Measurements from ENCODE around the gene OSBPL3.

Gene OSBPL3

DNA sequence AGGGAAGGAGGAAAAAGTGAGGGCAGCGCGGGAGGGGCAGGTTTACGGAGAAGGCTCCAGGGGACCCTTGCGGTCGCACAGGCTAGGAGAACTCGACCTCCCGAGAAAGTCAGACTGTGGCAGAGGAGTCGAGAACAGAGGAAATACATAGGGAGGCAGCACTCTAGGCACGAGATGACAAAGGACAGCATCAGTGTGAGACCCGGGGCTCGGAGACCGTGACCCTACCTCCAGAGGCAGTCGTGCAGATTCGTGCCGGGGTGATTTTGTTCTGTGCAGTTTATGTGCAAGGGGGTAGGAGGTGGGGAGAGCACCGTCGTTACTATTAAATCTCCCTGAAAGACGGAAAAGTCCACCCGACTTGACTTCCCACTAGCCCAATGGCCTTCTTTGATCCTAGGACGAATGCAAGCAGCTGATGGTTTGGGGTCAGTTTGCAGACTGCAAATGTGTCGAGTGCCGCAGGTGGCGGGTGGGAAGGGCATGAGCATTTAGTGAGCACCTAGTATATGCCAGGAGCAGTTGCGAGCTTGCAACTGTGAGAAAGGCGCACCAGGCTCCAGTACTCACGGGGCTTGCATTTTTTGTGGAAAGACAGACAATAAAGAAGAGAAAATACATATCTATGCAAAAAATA, 674 bp upstream of the OSBPL3 start:
- no peak for DNase-seq

- no peak for DNase-seq
Observed at GRCh38 chr7:24979470-24979862, 512 bp downstream of the OSBPL3 start.

GRCh38 chr7:24978843-24979469, 1.0 kb downstream of the OSBPL3 start:
- DNase-seq = no peak

GRCh38 chr7:24975644-24976260, 4.2 kb downstream of the OSBPL3 start:
- DNase-seq = no peak

DNA sequence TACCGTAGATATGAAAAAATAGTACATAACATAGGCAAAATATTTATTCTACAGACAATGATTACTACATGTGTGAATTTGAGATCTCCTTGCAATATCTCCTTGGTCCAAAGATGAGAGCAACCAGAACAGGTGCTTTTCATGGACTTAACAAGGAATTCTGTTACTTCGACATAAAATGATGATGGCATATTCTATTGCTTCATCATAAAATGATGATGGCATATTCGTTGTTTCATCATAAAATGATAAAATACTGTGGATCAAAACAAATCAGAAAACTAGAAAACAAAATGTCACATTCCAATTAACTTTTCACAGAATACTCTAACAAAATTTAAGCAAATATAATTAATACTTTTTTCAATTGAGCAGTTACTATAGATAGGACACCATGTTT, 4.8 kb downstream of the OSBPL3 start:
- no peak for DNase-seq

- DNase-seq = no peak
Observed at GRCh38 chr7:24974026-24974832, 5.7 kb downstream of the OSBPL3 start.

GRCh38 chr7:24972991-24973390, 7.0 kb downstream of the OSBPL3 start:
- DNase-seq = no peak

GRCh38 chr7:24972166-24972477, 7.9 kb downstream of the OSBPL3 start:
- no peak for DNase-seq

DNA sequence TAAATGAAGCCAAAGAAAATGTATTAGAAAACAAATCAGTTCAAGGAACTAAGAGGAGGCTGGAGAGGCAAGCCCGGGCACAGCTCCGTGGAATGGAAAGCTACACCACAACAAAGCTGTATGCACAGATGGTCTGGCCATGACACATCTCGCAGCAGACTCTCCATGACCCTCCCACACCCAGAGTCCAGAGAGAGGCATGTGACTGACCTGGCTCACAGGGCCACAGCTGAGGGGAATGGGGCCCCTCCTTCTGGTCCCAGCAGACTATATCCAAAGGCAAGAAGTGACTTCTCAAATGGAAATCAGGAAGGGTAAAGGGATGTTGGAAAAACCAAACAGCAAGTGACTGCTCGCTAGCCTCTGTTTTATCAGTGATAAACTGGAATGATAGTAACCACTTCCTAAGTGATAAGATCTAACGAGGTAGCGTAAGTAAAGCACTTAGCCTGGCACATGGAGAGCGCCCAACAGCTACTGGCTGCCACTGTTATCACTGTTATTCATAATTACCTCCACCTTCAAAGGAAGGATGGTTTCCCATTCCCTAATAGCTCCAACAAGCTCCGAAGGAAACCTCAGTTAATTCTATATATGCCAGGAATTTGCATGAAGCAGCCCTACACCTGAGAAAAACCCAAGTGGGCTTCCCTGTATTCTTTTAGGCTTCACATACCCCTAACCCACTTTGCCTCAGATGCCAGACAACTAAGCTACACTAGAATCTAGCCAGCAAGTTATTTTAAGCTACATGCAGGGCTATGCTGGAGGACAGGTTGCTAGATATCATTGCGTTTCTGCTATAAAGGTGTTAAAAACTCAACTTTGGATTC, 8.4 kb downstream of the OSBPL3 start:
- no peak for DNase-seq

DNA sequence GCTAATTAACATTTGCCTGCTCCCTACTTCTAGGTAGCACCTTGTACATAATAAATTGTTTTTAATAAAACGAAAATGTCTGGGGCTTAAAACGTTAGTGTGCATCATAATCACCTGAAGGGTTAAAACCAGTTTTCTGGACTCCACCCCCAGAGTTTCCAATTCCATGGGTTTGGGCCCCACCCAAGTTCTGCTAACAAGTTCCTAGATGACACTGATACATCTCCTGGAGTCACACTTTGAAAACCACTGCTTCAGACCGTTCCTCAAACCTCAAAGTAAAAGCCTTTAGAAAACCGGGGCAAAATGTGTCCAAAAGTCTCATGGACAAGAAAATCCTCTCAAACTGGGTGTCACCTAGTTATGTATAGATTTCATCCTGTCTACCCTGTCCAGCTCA, 9.3 kb downstream of the OSBPL3 start:
- DNase-seq = no peak

- DNase-seq = no peak
Observed at GRCh38 chr7:24968165-24968564, 11.8 kb downstream of the OSBPL3 start.

DNA sequence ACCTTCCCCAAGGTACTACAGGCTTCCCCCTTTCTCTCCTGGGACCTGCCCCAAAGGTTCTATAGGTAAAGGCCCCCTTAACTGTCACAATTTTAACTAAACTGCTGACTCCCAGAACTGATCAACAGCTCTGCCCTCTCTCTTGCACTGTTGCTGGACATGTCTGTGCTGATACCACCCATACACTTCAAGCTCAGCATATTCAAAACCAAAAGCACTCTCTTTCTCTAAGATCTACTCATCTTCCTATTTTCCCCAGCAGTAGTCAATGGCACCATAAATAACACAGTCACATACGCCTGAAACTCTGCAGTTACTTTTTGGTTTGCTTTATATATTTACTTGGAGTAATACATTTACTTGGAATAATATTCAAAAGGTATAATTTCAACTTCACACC, 12.3 kb downstream of the OSBPL3 start:
- no peak for DNase-seq

GRCh38 chr7:24966802-24967201, 13.2 kb downstream of the OSBPL3 start:
- no peak for DNase-seq

DNA sequence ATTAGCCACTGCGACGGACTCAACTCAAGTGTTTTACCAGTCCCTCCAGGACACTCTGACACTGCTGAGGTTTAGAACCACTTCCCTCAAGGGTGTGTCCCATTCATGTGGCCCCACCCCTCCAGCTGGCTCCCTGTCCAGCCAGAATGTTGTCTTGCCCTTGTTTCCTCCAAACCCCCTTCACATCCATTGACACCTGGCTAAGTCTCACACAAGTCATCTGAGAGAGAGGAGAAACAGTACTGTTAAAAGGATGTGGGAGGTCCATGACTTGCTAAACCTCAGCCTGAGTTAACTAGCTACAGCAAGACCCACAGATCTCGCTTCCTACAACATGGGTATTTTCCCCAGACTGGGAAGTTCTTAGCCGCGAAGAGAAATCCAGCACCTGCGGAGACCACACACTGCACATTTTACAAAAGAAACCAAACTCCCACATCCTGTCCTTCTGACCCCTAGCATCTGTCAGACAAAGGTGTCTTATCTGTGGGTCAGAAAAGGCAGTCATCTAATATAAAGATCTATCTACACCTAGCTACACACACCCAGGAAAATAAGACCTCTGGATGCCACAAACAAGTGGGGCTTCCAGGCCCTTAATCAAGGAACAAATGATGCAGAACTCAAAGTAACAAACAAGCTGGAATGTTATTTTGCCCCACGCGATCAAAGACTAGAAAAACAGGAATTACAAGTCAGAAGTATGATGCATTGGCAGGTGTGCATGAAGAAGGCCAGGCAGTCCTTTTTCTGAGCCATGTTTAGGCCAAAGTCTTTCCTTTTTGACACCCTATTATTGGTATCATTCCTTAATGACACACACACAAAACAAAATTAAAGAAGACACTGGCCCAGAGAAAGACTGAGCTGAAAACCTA, 13.9 kb downstream of the OSBPL3 start:
- peak; percentile 12 for DNase-seq

DNA sequence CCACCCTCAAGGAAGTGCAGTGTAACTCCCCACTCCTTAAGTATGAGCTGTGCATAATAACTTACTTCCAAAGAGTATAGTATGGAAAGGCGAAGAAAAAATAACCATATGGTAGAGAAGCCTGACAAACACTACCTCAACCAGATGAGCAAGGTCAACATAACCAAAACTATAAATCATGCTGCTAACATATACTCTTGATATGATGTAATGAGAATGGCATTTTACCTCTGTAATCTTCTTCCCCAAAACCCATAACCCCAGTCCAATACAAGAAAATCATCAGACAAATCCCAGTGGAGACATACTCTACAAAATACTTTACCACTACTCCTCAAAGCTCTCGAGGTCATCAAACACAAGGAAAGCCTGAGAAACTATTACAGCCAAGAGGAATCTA, 15.8 kb downstream of the OSBPL3 start:
- no peak for DNase-seq

GRCh38 chr7:24963218-24963617, 16.8 kb downstream of the OSBPL3 start:
- DNase-seq = no peak

GRCh38 chr7:24962418-24962962, 17.5 kb downstream of the OSBPL3 start:
- no peak for DNase-seq

DNA sequence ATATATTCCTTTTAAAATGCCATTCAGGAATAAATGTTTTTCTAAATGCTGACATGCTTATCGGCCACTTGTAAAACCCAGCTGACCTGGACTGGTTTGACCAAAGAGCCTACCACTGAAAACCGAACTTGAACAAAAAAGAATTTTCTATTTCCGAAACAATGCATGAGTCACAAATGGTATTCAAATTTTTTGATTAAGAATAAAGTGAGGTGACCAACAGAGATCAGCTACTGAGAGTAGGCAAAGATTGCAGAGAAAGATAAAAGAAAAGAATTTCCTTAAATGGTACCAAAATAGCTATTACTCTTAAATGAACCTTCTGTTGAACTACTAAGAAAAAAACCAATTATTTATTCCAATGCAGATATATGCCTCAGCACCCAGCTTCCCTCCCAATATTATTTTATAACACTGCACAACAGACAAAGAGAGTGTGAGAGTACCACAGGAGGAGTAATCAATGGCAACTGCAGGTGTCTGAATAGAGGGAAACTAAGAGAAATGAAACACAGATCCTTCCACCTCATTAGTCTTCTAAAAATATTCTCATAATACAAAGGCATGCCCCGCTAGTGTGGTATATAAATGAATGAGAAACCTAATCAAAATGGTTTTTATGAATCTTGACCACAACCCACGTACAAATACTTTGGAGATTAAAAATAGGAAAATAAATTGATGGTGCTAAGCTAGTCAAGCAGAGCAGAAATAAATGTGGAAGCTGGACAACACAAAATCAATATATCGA, 20.1 kb downstream of the OSBPL3 start:
- DNase-seq = no peak

- DNase-seq = no peak
Observed at GRCh38 chr7:24958399-24958798, 21.6 kb downstream of the OSBPL3 start.

- DNase-seq = no peak
Observed at GRCh38 chr7:24956021-24956420, 24.0 kb downstream of the OSBPL3 start.

GRCh38 chr7:24955313-24955712, 24.7 kb downstream of the OSBPL3 start:
- no peak for DNase-seq
